ENCODE results near the gene KLHL14. TPM values are rescaled to one million over a fixed set of nuclear protein-coding genes. Genes with fewer than 3 reads are reported as not detected.

Gene KLHL14
- total RNA-seq, 6 experiments from 2014 or later, result not detected

- Mint-ChIP-seq H3K4me3 (no peak overlapping the region), H3K36me3 (ENCODE audit: low read depth) (no peaks in the 10 kb centered on the region), H3K27me3 (ENCODE audit: insufficient read depth) (no peaks in the 10 kb centered on the region; the same call in 1 of the 2 replicates), H3K4me1 (ENCODE audit: low read depth) (no peaks in the 10 kb centered on the region), H3K27ac (no peak overlapping the region), H3K9me3 (peaks cover 10% of the 10 kb centered on the region)
- peak; percentile 10 for DNase-seq
- TF ChIP-seq CTCF (IDR thresholded peaks at IDR 0.05), result peak; percentile 59; the same call in 1 of the 2 replicates
Observed at GRCh38 chr18:32714571-32715148, 58.2 kb downstream of the KLHL14 start.

- H3K9me3 Mint-ChIP-seq, result peaks cover 22% of the 10 kb centered on the region
- no peak overlapping the region for H3K4me3 Mint-ChIP-seq
- H3K36me3 Mint-ChIP-seq (ENCODE audit: low read depth), result peaks cover 8% of the 10 kb centered on the region; the same call in 1 of the 2 replicates
- no peak for TF ChIP-seq CTCF (IDR thresholded peaks at IDR 0.05)
- no peaks in the 10 kb centered on the region; the same call in 1 of the 2 replicates for H3K27me3 Mint-ChIP-seq (ENCODE audit: insufficient read depth)
- H3K4me1 Mint-ChIP-seq (ENCODE audit: low read depth), result no peaks in the 10 kb centered on the region
- DNase-seq, result no peak
- H3K27ac Mint-ChIP-seq, result no peak overlapping the region
Observed at GRCh38 chr18:32712860-32713259, 60.0 kb downstream of the KLHL14 start.

GRCh38 chr18:32711862-32712261 is 61.0 kb downstream of the KLHL14 start:
- Mint-ChIP-seq H3K36me3 (ENCODE audit: low read depth) (peaks cover 12% of the 10 kb centered on the region; the same call in 1 of the 2 replicates), H3K27me3 (ENCODE audit: insufficient read depth) (no peaks in the 10 kb centered on the region; the same call in 1 of the 2 replicates), H3K4me3 (no peak overlapping the region), H3K9me3 (peaks cover 22% of the 10 kb centered on the region), H3K4me1 (ENCODE audit: low read depth) (no peaks in the 10 kb centered on the region), H3K27ac (no peak overlapping the region)
- no peak for DNase-seq
- TF ChIP-seq CTCF (IDR thresholded peaks at IDR 0.05), result no peak

- no peaks in the 10 kb centered on the region; the same call in 1 of the 2 replicates for H3K27me3 Mint-ChIP-seq (ENCODE audit: insufficient read depth)
- no peak overlapping the region for H3K27ac Mint-ChIP-seq
- peaks cover 39% of the 10 kb centered on the region for H3K9me3 Mint-ChIP-seq
- TF ChIP-seq CTCF (IDR thresholded peaks at IDR 0.05), result no peak
- H3K36me3 Mint-ChIP-seq (ENCODE audit: low read depth), result peaks cover 12% of the 10 kb centered on the region; the same call in 1 of the 2 replicates
- no peaks in the 10 kb centered on the region for H3K4me1 Mint-ChIP-seq (ENCODE audit: low read depth)
- no peak overlapping the region for H3K4me3 Mint-ChIP-seq
- no peak for DNase-seq
Observed at GRCh38 chr18:32707586-32707985, 65.2 kb downstream of the KLHL14 start.

- Mint-ChIP-seq H3K27ac (no peak overlapping the region), H3K4me1 (ENCODE audit: low read depth) (no peaks in the 10 kb centered on the region), H3K27me3 (ENCODE audit: insufficient read depth) (no peaks in the 10 kb centered on the region; the same call in 1 of the 2 replicates), H3K4me3 (no peak overlapping the region), H3K36me3 (ENCODE audit: low read depth) (peaks cover 12% of the 10 kb centered on the region; the same call in 1 of the 2 replicates), H3K9me3 (peaks cover 39% of the 10 kb centered on the region)
- no peak for DNase-seq
- no peak for TF ChIP-seq CTCF (IDR thresholded peaks at IDR 0.05)
Observed at GRCh38 chr18:32707147-32707546, 65.7 kb downstream of the KLHL14 start.

All from HFFc6 (cell line).